ENCODE results near the gene ASB18. TPM values are rescaled to one million over a fixed set of nuclear protein-coding genes. Genes with fewer than 3 reads are reported as not detected.
A peak's percentile ranks its signal among the peaks of the same experiment; 100 is the strongest.

The ASB18 gene
- total RNA-seq, 1 experiment from 2014 or later, result not detected

GRCh38 chr2:236161531-236161930, 102.7 kb downstream of the ASB18 start:
- ChIA-PET POLR2A (no interaction called here), RAD21 (ENCODE audit: low non-redundant PET in 1 of 2, low total read pairs in 2 of 2, uncharacterized antibody in 2 of 2, unreplicated experiment in 2 of 2) (no interaction called here), CTCF (no interaction called here)
- TF ChIP-seq POLR2A (IDR thresholded peaks at IDR 0.05; ENCODE audit: borderline replicate concordance, extremely low read depth, insufficient read depth, insufficient read length), result no peak
- TF ChIP-seq SP1 (IDR thresholded peaks at IDR 0.05; ENCODE audit: low read depth), result no peak
- TF ChIP-seq TCF7L2 (IDR thresholded peaks at IDR 0.05; ENCODE audit: borderline replicate concordance, extremely low read depth, insufficient read depth, insufficient read length), result no peak
- Histone ChIP-seq H4K20me1 (ENCODE audit: insufficient read depth) (no peaks in the 10 kb centered on the region), H3K27me3 (ENCODE audit: insufficient read depth, low read length) (no peaks in the 10 kb centered on the region), H3K9ac (ENCODE audit: low read length) (no peak overlapping the region), H2AFZ (ENCODE audit: low read depth, low read length, poor library complexity, severe bottlenecking) (no peak overlapping the region), H3K79me2 (ENCODE audit: insufficient read depth, low read length) (no peaks in the 10 kb centered on the region), H3K36me3 (ENCODE audit: control insufficient read depth in 1 of 2, insufficient read depth in 2 of 2, low read length in 2 of 2) (no peaks in the 10 kb centered on the region), H3K27ac (ENCODE audit: low read depth, low read length) (peak overlapping the region; percentile 33; the same call in 1 of the 2 replicates), H3K4me3 (replicated peaks in 1 of 2; ENCODE audit: low read depth in 1 of 2, low read length in 2 of 2) (no peak overlapping the region), H3K4me1 (ENCODE audit: control insufficient read depth in 1 of 2, insufficient read depth in 2 of 2, low read length in 2 of 2) (peaks cover 0 to 13% of the 10 kb centered on the region in 2 experiments; a peak in 1 of 4 replicates), H3K9me3 (ENCODE audit: control insufficient read depth in 1 of 2, insufficient read depth in 1 of 2, low read depth in 1 of 2, low read length in 2 of 2) (no peaks in the 10 kb centered on the region), H3K9me2 (ENCODE audit: insufficient read depth) (no peaks in the 10 kb centered on the region), H3K4me2 (ENCODE audit: low read length) (no peak overlapping the region)
- DNase-seq (ENCODE audit: low read depth, low spot score), result no peak
- ATAC-seq, result no peak
- intact Hi-C loops (cut with micrococcal nuclease), result no loop called here
- no TSS peak for BruUV-seq (replicated peaks)

- no peaks in the 10 kb centered on the region for H3K9me3 ChIP-seq (ENCODE audit: control insufficient read depth in 1 of 2, insufficient read depth in 1 of 2, low read depth in 1 of 2, low read length in 2 of 2)
- H2AFZ ChIP-seq (ENCODE audit: low read depth, low read length, poor library complexity, severe bottlenecking), result no peak overlapping the region
- POLR2A ChIA-PET, result no interaction called here
- H3K27me3 ChIP-seq (ENCODE audit: insufficient read depth, low read length), result no peaks in the 10 kb centered on the region
- no peak overlapping the region for H3K4me2 ChIP-seq (ENCODE audit: low read length)
- CTCF ChIA-PET, result no interaction called here
- BruUV-seq (replicated peaks), result no TSS peak
- no peaks in the 10 kb centered on the region for H4K20me1 ChIP-seq (ENCODE audit: insufficient read depth)
- H3K9ac ChIP-seq (ENCODE audit: low read length), result no peak overlapping the region
- TF ChIP-seq ELF1 (IDR thresholded peaks at IDR 0.05; ENCODE audit: borderline replicate concordance, low read depth) (no peak), POLR2AphosphoS5 (IDR thresholded peaks at IDR 0.05; ENCODE audit: low read depth, low read length) (no peak), ZBTB33 (IDR thresholded peaks at IDR 0.05; ENCODE audit: extremely low read depth, insufficient replicate concordance, low read length) (no peak), ZFX (IDR thresholded peaks at IDR 0.05) (no peak), ZNF274 (IDR thresholded peaks at IDR 0.05; ENCODE audit: low read depth, low read length) (no peak), SP1 (IDR thresholded peaks at IDR 0.05; ENCODE audit: low read depth) (no peak), EGR1 (IDR thresholded peaks at IDR 0.05; ENCODE audit: low read depth) (no peak), EZH2 (IDR thresholded peaks at IDR 0.05) (no peak), SRF (IDR thresholded peaks at IDR 0.05; ENCODE audit: low read depth) (no peak)
- TF ChIP-seq, protein P1, sequence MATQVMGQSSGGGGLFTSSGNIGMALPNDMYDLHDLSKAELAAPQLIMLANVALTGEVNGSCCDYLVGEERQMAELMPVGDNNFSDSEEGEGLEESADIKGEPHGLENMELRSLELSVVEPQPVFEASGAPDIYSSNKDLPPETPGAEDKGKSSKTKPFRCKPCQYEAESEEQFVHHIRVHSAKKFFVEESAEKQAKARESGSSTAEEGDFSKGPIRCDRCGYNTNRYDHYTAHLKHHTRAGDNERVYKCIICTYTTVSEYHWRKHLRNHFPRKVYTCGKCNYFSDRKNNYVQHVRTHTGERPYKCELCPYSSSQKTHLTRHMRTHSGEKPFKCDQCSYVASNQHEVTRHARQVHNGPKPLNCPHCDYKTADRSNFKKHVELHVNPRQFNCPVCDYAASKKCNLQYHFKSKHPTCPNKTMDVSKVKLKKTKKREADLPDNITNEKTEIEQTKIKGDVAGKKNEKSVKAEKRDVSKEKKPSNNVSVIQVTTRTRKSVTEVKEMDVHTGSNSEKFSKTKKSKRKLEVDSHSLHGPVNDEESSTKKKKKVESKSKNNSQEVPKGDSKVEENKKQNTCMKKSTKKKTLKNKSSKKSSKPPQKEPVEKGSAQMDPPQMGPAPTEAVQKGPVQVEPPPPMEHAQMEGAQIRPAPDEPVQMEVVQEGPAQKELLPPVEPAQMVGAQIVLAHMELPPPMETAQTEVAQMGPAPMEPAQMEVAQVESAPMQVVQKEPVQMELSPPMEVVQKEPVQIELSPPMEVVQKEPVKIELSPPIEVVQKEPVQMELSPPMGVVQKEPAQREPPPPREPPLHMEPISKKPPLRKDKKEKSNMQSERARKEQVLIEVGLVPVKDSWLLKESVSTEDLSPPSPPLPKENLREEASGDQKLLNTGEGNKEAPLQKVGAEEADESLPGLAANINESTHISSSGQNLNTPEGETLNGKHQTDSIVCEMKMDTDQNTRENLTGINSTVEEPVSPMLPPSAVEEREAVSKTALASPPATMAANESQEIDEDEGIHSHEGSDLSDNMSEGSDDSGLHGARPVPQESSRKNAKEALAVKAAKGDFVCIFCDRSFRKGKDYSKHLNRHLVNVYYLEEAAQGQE (IDR thresholded peaks at IDR 0.05; ENCODE audit: low read depth), result no peak
- H3K79me2 ChIP-seq (ENCODE audit: insufficient read depth, low read length), result no peaks in the 10 kb centered on the region
- no peaks in the 10 kb centered on the region for H3K36me3 ChIP-seq (ENCODE audit: control insufficient read depth in 1 of 2, insufficient read depth in 2 of 2, low read length in 2 of 2)
- no peak overlapping the region for H3K4me3 ChIP-seq (replicated peaks in 1 of 2; ENCODE audit: low read depth in 1 of 2, low read length in 2 of 2)
- ATAC-seq (no peak), DNase-seq (ENCODE audit: low read depth, low spot score) (no peak)
- no peaks in the 10 kb centered on the region for H3K9me2 ChIP-seq (ENCODE audit: insufficient read depth)
- RAD21 ChIA-PET (ENCODE audit: low non-redundant PET in 1 of 2, low total read pairs in 2 of 2, uncharacterized antibody in 2 of 2, unreplicated experiment in 2 of 2), result no interaction called here
- intact Hi-C loops (cut with micrococcal nuclease), result no loop called here
- peaks cover 0 to 10% of the 10 kb centered on the region in 2 experiments; a peak in 1 of 4 replicates for H3K4me1 ChIP-seq (ENCODE audit: control insufficient read depth in 1 of 2, insufficient read depth in 2 of 2, low read length in 2 of 2)
- no peak overlapping the region for H3K27ac ChIP-seq (ENCODE audit: low read depth, low read length)
Observed at GRCh38 chr2:236161082-236161462, 103.1 kb downstream of the ASB18 start.
